Stimulated activated naive CD8-positive, alpha-beta T cell treated with anti-CD3 and anti-CD28 coated beads, Interleukin-15, Interleukin-2, amounts not matched to agents 100 ng/mL and 50 ng/mL, for 24 hours (primary cell): ENCODE measurements around the gene CYP27C1.
"Not testable (repeated sequence)": the region's sequence is repeated elsewhere in the genome, so short reads cannot be mapped to it uniquely, and the experiment has no call there.

ENCODE experiments used
- H3K27ac Mint-ChIP-seq: one replicate; pipeline ENCODE4 v1.8.0; 2021; ENCODE audit warnings: mild to moderate bottlenecking, mixed read lengths
- H3K27me3 Mint-ChIP-seq: one replicate; pipeline ENCODE4 v1.8.0; 2021; ENCODE audit warnings: mixed read lengths
- H3K36me3 Mint-ChIP-seq: one replicate; pipeline ENCODE4 v1.8.0; 2021; ENCODE audit warnings: low read depth, mixed read lengths
- H3K4me1 Mint-ChIP-seq: one replicate; pipeline ENCODE4 v1.8.0; 2021; ENCODE audit warnings: low read depth, mixed read lengths
- H3K4me3 Mint-ChIP-seq: one replicate; pipeline ENCODE4 v1.8.0; 2021; ENCODE audit warnings: mild to moderate bottlenecking, mixed read lengths
- H3K9me3 Mint-ChIP-seq: one replicate; pipeline ENCODE4 v1.8.0; 2021; ENCODE audit warnings: mixed read lengths

Gene CYP27C1

GRCh38 chr2:127229555-127229954, 9.5 kb upstream of the CYP27C1 start:
- Mint-ChIP-seq H3K27ac (no peak overlapping the region), H3K9me3 (peaks cover 4% of the 10 kb centered on the region), H3K4me3 (no peak overlapping the region), H3K27me3 (peaks cover 28% of the 10 kb centered on the region), H3K36me3 (peaks cover 10% of the 10 kb centered on the region), H3K4me1 (peaks cover 10% of the 10 kb centered on the region)

- H3K4me3 Mint-ChIP-seq: no peak overlapping the region
Observed at GRCh38 chr2:127228102-127228501, 8.0 kb upstream of the CYP27C1 start.

GRCh38 chr2:127227264-127227660, 7.2 kb upstream of the CYP27C1 start:
- H3K4me3 Mint-ChIP-seq, H3K27ac Mint-ChIP-seq, H3K9me3 Mint-ChIP-seq, H3K36me3 Mint-ChIP-seq, H3K4me1 Mint-ChIP-seq: not testable (repeated sequence)
- H3K27me3 Mint-ChIP-seq: peaks cover 42% of the 10 kb centered on the region

More at GRCh38 chr2:127228102-127228501, 8.0 kb upstream of the CYP27C1 start:
- H3K27me3 Mint-ChIP-seq: peaks cover 39% of the 10 kb centered on the region
- peaks cover 10% of the 10 kb centered on the region for H3K4me1 Mint-ChIP-seq
- no peak overlapping the region for H3K27ac Mint-ChIP-seq
- H3K36me3 Mint-ChIP-seq: peaks cover 4% of the 10 kb centered on the region
- peaks cover 4% of the 10 kb centered on the region for H3K9me3 Mint-ChIP-seq

- Mint-ChIP-seq H3K36me3 (peaks cover 4% of the 10 kb centered on the region), H3K4me3 (peak overlapping the region; percentile 51), H3K4me1 (peaks cover 10% of the 10 kb centered on the region), H3K9me3 (peaks cover 4% of the 10 kb centered on the region), H3K27me3 (peaks cover 42% of the 10 kb centered on the region), H3K27ac (peak overlapping the region; percentile 59)
Observed at GRCh38 chr2:127226520-127227263, 6.6 kb upstream of the CYP27C1 start.

GRCh38 chr2:127226132-127226519, 6.0 kb upstream of the CYP27C1 start:
- Mint-ChIP-seq H3K36me3 (peaks cover 4% of the 10 kb centered on the region), H3K4me1 (peaks cover 10% of the 10 kb centered on the region), H3K27me3 (peaks cover 42% of the 10 kb centered on the region), H3K9me3 (peaks cover 4% of the 10 kb centered on the region), H3K4me3 (no peak overlapping the region), H3K27ac (no peak overlapping the region)

- H3K4me3 Mint-ChIP-seq: no peak overlapping the region
- peaks cover 15% of the 10 kb centered on the region for H3K4me1 Mint-ChIP-seq
- H3K27me3 Mint-ChIP-seq: peaks cover 50% of the 10 kb centered on the region
- peaks cover 4% of the 10 kb centered on the region for H3K36me3 Mint-ChIP-seq
- H3K27ac Mint-ChIP-seq: no peak overlapping the region
- peaks cover 4% of the 10 kb centered on the region for H3K9me3 Mint-ChIP-seq
Observed at GRCh38 chr2:127225186-127225960, 5.3 kb upstream of the CYP27C1 start.

- Mint-ChIP-seq H3K27me3 (peaks cover 49% of the 10 kb centered on the region), H3K4me1 (peaks cover 21% of the 10 kb centered on the region)
- H3K4me3 Mint-ChIP-seq, H3K9me3 Mint-ChIP-seq, H3K36me3 Mint-ChIP-seq, H3K27ac Mint-ChIP-seq: not testable (repeated sequence)
Observed at GRCh38 chr2:127224135-127224534, 4.0 kb upstream of the CYP27C1 start.

- H3K4me3 Mint-ChIP-seq: peak overlapping the region; percentile 82
- H3K36me3 Mint-ChIP-seq: no peaks in the 10 kb centered on the region
- H3K9me3 Mint-ChIP-seq: peaks cover 10% of the 10 kb centered on the region
- H3K27ac Mint-ChIP-seq: no peak overlapping the region
- peaks cover 69% of the 10 kb centered on the region for H3K27me3 Mint-ChIP-seq
- peaks cover 23% of the 10 kb centered on the region for H3K4me1 Mint-ChIP-seq
Observed at GRCh38 chr2:127220768-127221527, 849 bp upstream of the CYP27C1 start.

- peaks cover 62% of the 10 kb centered on the region for H3K27me3 Mint-ChIP-seq
- no peak overlapping the region for H3K4me3 Mint-ChIP-seq
- no peaks in the 10 kb centered on the region for H3K36me3 Mint-ChIP-seq
- H3K4me1 Mint-ChIP-seq: peaks cover 23% of the 10 kb centered on the region
- no peak overlapping the region for H3K27ac Mint-ChIP-seq
- H3K9me3 Mint-ChIP-seq: peaks cover 10% of the 10 kb centered on the region
Observed at GRCh38 chr2:127219171-127220070, 678 bp downstream of the CYP27C1 start.

GRCh38 chr2:127218812-127219170, 1.3 kb downstream of the CYP27C1 start:
- no peak overlapping the region for H3K27ac Mint-ChIP-seq
- H3K4me1 Mint-ChIP-seq: peaks cover 23% of the 10 kb centered on the region
- peak overlapping the region; percentile 60 for H3K4me3 Mint-ChIP-seq
- peaks cover 60% of the 10 kb centered on the region for H3K27me3 Mint-ChIP-seq
- H3K36me3 Mint-ChIP-seq: no peaks in the 10 kb centered on the region
- peaks cover 10% of the 10 kb centered on the region for H3K9me3 Mint-ChIP-seq

GRCh38 chr2:127217470-127218325, 2.4 kb downstream of the CYP27C1 start:
- Mint-ChIP-seq H3K27ac (no peak overlapping the region), H3K4me3 (peak overlapping the region; percentile 14), H3K36me3 (no peaks in the 10 kb centered on the region), H3K4me1 (peaks cover 23% of the 10 kb centered on the region), H3K27me3 (peaks cover 59% of the 10 kb centered on the region), H3K9me3 (peaks cover 10% of the 10 kb centered on the region)

GRCh38 chr2:127216593-127216992, 3.5 kb downstream of the CYP27C1 start:
- Mint-ChIP-seq H3K4me1 (peaks cover 23% of the 10 kb centered on the region), H3K9me3 (peaks cover 10% of the 10 kb centered on the region), H3K27me3 (peaks cover 69% of the 10 kb centered on the region), H3K27ac (no peak overlapping the region), H3K36me3 (no peaks in the 10 kb centered on the region), H3K4me3 (no peak overlapping the region)

GRCh38 chr2:127216095-127216494, 4.0 kb downstream of the CYP27C1 start:
- H3K9me3 Mint-ChIP-seq: peaks cover 10% of the 10 kb centered on the region
- H3K27ac Mint-ChIP-seq: no peak overlapping the region
- no peaks in the 10 kb centered on the region for H3K36me3 Mint-ChIP-seq
- H3K4me1 Mint-ChIP-seq: peaks cover 23% of the 10 kb centered on the region
- no peak overlapping the region for H3K4me3 Mint-ChIP-seq
- H3K27me3 Mint-ChIP-seq: peaks cover 70% of the 10 kb centered on the region
